ENCODE results near the gene SACM1L.

SACM1L gene

DNA sequence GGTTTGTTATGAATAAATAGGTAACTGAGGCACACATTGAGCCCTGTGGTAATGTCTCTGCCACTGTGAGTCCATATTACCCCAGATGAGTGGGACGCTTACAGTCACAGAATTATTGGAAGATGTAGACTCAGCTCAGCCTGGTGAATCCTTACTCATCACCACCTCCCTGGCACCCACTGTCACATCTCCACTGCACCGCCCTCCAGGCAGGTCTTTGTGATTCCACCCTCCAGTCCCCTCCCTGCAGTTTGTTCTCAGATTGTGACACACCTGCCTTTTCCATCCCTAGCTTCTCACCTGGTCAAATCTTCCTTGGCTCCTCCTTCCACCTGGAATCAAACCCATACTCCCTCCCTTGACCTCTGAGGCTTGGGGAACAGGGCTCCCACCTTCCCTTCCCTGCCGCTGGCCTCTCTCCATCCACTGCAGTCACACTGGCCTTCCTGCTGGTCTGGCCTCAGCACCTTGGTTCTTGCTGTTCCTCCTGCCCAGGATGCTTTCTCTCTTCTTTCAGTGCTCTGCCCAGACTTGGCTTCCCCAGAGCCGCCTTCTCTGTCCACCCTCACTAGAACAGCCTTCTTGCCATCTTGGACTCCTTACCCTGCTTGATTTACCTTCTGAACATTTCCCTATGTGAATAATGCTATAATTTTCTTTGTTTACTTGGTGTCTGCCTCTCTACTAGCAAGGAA is 97.8 kb downstream of the SACM1L start:
- DNase-seq (ENCODE audit: low spot score) = no peak

DNA sequence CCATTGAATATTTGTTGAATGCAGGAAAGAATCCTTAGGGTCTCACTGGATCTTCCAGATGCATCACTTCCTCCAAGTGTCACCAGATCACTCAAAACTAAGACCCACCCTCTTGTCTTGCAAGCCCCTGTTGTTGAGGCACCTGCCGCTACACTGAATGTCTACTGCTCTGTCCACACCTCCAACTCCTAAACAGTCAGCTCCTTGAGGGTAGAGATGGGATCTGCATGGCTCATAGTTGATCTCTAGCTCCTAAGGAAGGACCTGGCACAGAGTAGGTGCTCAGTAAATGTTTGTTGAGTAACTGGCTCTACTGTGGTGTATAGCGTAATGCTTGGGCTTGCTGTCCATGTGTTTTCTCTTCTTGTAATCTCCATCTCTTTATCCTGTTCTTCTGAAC is 98.4 kb downstream of the SACM1L start:
- no peak for DNase-seq (ENCODE audit: low spot score)

DNA sequence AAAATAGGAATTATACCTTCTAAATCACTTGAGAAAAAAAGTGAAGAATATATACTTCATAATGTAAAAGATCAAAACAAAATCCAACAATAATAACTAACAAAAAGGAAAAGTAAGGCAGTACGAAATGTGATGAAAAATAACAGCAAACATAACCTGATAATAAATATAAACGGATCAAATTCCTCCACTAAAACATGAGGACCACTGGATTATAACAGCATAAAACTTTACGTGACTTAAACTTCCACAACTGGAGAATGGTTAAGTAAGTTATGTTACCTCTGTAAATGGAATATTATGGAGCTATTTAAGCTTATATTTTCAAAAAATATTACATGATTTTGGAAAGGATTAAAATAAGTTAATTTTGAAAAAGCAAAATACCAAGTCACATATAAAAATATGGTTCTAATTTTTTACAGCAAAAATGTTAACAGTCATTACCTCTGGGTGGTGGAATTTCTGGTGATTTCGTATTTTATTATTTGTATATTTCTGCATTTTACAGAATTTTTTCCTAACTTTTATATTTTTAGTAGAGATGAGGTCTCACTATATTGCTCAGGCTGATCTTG is 100.1 kb downstream of the SACM1L start:
- DNase-seq (ENCODE audit: low spot score) = no peak

DNA sequence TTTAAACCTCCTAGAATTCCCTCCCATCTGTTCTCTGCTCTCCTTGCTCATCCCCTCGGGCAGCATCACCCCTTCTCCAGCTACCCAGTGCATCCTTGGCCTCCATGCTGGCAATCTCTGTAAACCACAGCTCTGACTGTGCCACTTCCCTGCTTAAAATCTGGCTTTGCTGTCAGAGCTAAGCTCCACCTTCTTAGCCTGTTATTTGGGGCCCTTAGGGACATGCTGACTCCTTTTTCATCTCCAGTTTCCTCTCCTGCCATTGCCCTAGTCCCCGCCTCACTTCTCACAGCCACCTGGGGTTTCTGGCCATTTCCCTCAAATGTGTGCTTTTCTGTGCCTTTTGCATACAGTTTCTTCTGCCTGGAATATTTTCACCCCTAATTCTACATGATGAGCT is 101.4 kb downstream of the SACM1L start:
- no peak for DNase-seq (ENCODE audit: low spot score)

DNA sequence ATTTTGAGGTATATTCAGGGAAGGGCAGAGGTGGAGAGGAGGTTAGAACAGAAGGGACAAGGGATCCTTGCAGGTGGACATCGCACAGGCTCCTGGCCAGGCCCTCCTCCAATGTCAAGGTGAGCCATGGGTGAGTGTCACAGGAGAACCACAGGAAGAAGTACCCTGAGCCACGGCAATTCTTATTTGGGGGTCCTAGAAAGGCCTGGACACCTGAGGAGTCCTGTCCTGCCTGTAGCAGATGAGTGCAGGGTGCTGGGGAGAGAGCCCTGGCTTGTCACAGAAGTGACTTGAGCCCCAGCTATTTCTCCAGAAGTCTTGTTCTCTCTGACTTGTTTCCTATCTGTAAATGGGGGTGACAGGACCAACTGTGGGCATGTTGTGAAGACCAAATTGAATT is 102.8 kb downstream of the SACM1L start:
- peak; percentile 2 for DNase-seq (ENCODE audit: low spot score)

DNA sequence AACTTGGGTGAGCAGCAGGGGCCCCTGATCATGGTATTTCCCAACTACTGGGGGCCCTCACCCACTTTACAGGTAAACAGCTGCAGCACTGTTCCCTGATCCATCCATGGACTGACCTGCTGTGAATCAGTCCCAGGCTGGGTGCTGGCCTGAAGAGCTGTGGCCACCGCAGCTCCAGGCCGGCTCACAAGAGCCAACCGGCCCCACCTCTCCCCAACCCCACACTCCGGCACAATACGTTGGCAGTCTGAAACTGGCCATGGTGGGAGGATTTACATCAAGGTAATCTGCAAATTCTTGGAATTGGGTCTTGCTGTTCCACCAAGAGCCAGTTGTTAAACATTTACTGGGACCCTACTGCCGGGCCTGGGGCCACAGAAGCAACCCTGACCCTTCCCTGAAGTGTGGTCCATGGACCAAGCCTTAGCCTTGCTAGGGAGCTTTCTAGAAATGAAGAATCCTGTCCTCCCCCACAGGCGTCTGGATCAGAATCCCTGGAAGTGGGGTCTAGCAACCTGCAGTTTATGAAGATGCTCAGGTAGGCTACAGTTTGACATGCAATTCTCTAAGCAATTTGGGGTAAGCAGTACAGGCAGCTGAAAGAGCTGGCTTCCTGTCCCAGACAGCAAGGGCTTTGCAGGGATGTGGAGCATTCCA is 103.4 kb downstream of the SACM1L start:
- peak; percentile 4 for DNase-seq (ENCODE audit: low spot score)

DNA sequence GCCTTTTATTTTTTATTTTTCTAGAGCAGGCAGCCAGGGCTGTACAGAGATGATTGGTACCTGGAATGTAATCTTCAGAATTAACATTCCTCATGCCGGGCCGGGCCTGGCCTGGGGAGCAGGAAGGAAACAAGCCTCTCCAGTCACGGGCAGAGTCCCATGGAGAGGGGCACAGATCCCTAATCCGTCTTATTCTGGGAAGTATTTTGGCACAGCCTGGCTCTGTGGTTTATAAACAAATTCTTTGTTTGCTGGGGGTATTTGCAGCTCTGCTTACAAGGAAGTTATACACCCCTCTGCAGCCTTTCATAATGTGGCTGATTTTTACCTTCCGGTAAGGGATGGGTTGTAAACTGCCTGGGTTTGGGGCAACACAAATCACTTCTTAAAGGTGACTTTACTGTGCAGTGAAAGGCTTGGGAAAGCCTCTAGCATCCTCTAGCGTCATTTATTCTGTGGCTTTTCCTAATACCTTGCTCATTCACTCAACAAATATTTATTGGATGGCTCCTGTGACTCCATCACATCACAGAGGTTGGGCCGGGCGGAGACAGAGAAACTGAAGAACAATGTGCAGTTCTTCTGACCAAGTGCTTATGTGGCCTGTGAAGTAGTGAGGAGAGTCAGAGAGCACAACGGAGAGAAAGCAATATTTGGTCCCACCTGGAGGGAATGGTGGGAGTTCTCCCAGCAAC is 104.4 kb downstream of the SACM1L start:
- peak; percentile 28 for DNase-seq (ENCODE audit: low spot score)

DNA sequence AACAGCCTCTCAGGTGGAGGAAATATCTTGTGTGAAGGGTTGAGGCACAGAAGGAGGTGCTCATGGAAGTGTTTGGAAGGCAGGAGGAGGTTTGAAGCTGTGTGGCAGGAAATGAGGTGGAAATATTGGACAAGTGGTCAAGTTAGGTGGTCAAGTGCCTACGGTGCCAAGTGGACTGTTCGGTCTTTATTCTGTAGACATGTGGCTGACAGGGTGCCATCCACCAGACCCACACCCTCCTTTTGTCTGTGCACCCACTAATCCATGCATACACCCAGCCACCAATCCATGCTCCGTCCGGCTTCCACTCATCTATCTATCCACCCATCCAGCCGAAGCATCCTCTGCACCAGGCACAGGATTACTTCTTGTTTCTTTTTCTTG is 105.0 kb downstream of the SACM1L start:
- peak; percentile 18 for DNase-seq (ENCODE audit: low spot score)

DNA sequence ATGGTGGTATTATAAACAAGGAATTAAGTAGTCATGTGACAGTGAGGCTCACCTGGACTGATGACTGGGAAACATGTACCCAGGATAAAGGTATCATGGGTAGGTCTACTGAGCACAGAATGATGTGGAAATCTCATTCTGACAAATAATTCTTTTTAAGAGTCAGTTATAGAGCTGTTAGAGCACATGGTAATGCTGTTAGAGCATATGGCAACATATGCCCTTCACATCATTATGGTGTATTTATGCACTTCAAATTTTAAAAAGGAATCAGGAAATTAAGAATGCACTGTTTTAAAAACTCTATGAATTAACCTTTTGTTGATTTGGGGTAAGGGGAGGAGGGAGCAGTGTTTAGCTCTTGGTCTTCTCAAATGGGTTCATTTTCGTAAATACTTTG is 105.5 kb downstream of the SACM1L start:
- no peak for DNase-seq (ENCODE audit: low spot score)

All from D341Med (cell line).